GM23338 (cell line): ENCODE measurements around the gene CHCHD3. TPM values are rescaled to one million over a fixed set of nuclear protein-coding genes. Genes with fewer than 3 reads are reported as not detected.

Experiments
- ATAC-seq: fragments of 200-7000 bp; cut with Tn5 transposase; 3 replicates; pipeline ENCODE4 v1.9.1; 2020
- DNase-seq: peaks from one replicate; pipeline ENCODE4 v3.0.0-alpha.2; 2015; ENCODE audit warnings: low spot score
- H2AFZ ChIP-seq: fragments of 200-600 bp; sonication (generic); 2 replicates; pipeline ENCODE4 v1.8.0; 2016; ENCODE audit warnings: antibody characterized with exemption, mild to moderate bottlenecking, moderate library complexity
- H3F3A ChIP-seq: fragments of 200-600 bp; sonication (generic); replicated peaks from 2 replicates; pipeline ENCODE4 v1.8.0; 2017; ENCODE audit warnings: antibody characterized with exemption, mixed run types, low read depth
- H3K27ac ChIP-seq: fragments of 200-600 bp; sonication (generic); 2 replicates; pipeline ENCODE4 v1.6.1; 2016; ENCODE audit warnings: low read depth
- H3K27me3 ChIP-seq: fragments of 200-600 bp; sonication (generic); 2 replicates; pipeline ENCODE4 v1.8.0; 2016; ENCODE audit warnings: mild to moderate bottlenecking, mixed run types, moderate library complexity; ENCODE audit not compliant: insufficient read depth
- H3K36me3 ChIP-seq: fragments of 200-600 bp; sonication (generic); 2 replicates; pipeline ENCODE4 v1.8.0; 2016; ENCODE audit warnings: mild to moderate bottlenecking; ENCODE audit not compliant: insufficient read depth
- H3K4me1 ChIP-seq: fragments of 200-600 bp; sonication (generic); 2 replicates; pipeline ENCODE4 v1.8.0; 2016; ENCODE audit warnings: mild to moderate bottlenecking, moderate library complexity; ENCODE audit not compliant: insufficient read depth
- H3K4me2 ChIP-seq: fragments of 200-600 bp; sonication (generic); 2 replicates; pipeline ENCODE4 v1.7.1; 2017; ENCODE audit warnings: mixed run types
- H3K4me3 ChIP-seq: fragments of 200-600 bp; sonication (generic); 2 replicates; pipeline ENCODE4 v1.6.1; 2016; ENCODE audit warnings: mixed run types
- H3K79me2 ChIP-seq: fragments of 200-600 bp; sonication (generic); replicated peaks from 2 replicates; pipeline ENCODE4 v1.8.0; 2017; ENCODE audit warnings: mild to moderate bottlenecking; ENCODE audit not compliant: insufficient read depth
- H3K9me2 ChIP-seq: fragments of 200-600 bp; sonication (generic); 2 replicates; pipeline ENCODE4 v1.8.0; 2017; ENCODE audit not compliant: insufficient read depth
- H4K20me1 ChIP-seq: fragments of 200-600 bp; sonication (generic); replicated peaks from 2 replicates; pipeline ENCODE4 v1.8.0; 2017; ENCODE audit warnings: mild to moderate bottlenecking; ENCODE audit not compliant: insufficient read depth
- H3K27ac Mint-ChIP-seq: 2 replicates; pipeline ENCODE4 v1.8.0; 2020; ENCODE audit warnings: inconsistent platforms, mild to moderate bottlenecking, moderate library complexity, mixed read lengths
- H3K27me3 Mint-ChIP-seq: 3 replicates; pipeline ENCODE4 v1.8.0; 2022; ENCODE audit warnings: low read depth, mild to moderate bottlenecking, moderate library complexity, mixed read lengths, inconsistent platforms; ENCODE audit not compliant: insufficient read depth, poor library complexity
- H3K36me3 Mint-ChIP-seq: 3 replicates; pipeline ENCODE4 v1.8.0; 2021; ENCODE audit warnings: low read depth, mild to moderate bottlenecking, inconsistent platforms, moderate library complexity, mixed read lengths
- H3K4me1 Mint-ChIP-seq: 3 replicates; pipeline ENCODE4 v1.8.0; 2020; ENCODE audit warnings: mild to moderate bottlenecking, inconsistent platforms, mixed read lengths
- H3K4me3 Mint-ChIP-seq: 3 replicates; pipeline ENCODE4 v1.8.0; 2021; ENCODE audit warnings: moderate library complexity, mild to moderate bottlenecking, inconsistent platforms, mixed read lengths
- H3K9me3 Mint-ChIP-seq: 3 replicates; pipeline ENCODE4 v1.8.0; 2020; ENCODE audit warnings: moderate library complexity, mild to moderate bottlenecking, inconsistent platforms, mixed read lengths
- EZH2 ChIP-seq: fragments of 200-600 bp; sonication (generic); IDR thresholded peaks from one replicate; pipeline ENCODE4 v1.8.0; 2017; ENCODE audit warnings: antibody characterized with exemption, mild to moderate bottlenecking, low read depth; ENCODE audit not compliant: unreplicated experiment
- JUNB ChIP-seq: IDR thresholded peaks from one replicate; pipeline ENCODE4 v1.6.1; 2016; ENCODE audit warnings: antibody characterized with exemption; ENCODE audit not compliant: unreplicated experiment
- NANOG ChIP-seq: IDR thresholded peaks from 2 replicates; pipeline ENCODE4 v1.6.1; 2016; ENCODE audit warnings: antibody characterized with exemption, borderline replicate concordance
- polyA plus RNA-seq: library from polyadenylated mRNA; unstranded; fragments of >200 nt; fragmentation: Nextera tagmentation; extraction: Ambion mirVana; gene quantifications from 2 replicates; pipeline ENCODE4 v1.2.1, GENCODE V29; 2016
- total RNA-seq: library from RNA; depleted of rRNA; stranded (reverse); fragments of >200 nt; shearing (Covaris generic); gene quantifications from 2 replicates; pipeline ENCODE4 v1.2.3, GENCODE V29; 2014
- TF ChIP-seq, protein P1 (sequence below): IDR thresholded peaks from one replicate; pipeline ENCODE4 v1.6.1; 2018; ENCODE audit warnings: antibody characterized with exemption; ENCODE audit not compliant: unreplicated experiment
- TF ChIP-seq, protein P2 (sequence below): fragments of 250-450 bp; sonication (Bioruptor Pico); IDR thresholded peaks from 2 replicates; pipeline ENCODE4 v1.5.0; 2020; ENCODE audit warnings: mild to moderate bottlenecking, moderate library complexity
- TF ChIP-seq, protein P3 (sequence below), 2 experiments: fragments of 200-600 bp in 1 of 2; sonication (generic) in 1 of 2; conservative IDR thresholded peaks; 2 replicates each; pipeline versions ENCODE4 v1.5.1 to v1.6.1; 2016 to 2017; ENCODE audit warnings: antibody characterized with exemption in 2 of 2, low read depth in 2 of 2, mild to moderate bottlenecking in 2 of 2, moderate library complexity in 1 of 2

Gene CHCHD3
- total and polyA plus RNA-seq, 2 experiments from 2014 or later: 107 to 131 TPM

DNA sequence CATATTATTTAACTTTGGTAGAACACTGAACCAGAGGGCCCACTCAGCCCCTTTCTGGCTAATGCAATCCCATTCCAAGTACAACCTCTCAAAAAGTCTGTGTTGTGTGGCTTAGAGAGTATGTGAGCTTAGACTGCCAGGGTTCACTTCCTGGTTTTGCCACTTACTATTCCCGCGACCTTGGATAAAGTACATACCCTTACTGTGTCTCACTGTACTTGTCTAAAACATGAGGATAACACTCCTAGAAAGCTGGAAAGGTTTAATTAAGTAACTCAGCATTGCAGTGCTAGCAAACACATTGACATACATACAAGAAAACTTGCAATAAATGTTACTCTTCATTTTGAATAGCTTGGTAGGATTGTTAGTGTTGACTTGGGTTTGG is 215.8 kb downstream of the CHCHD3 start:
- Histone ChIP-seq H3K4me3 (no peak overlapping the region), H3K79me2 (peaks cover 30% of the 10 kb centered on the region), H2AFZ (no peak overlapping the region), H4K20me1 (peaks cover 6% of the 10 kb centered on the region; the same call in 1 of the 2 replicates), H3K9me2 (no peaks in the 10 kb centered on the region; the same call in 1 of the 2 replicates), H3K4me1 (peaks cover 9% of the 10 kb centered on the region; the same call in 1 of the 2 replicates), H3K27me3 (no peaks in the 10 kb centered on the region), H3F3A (no peaks in the 10 kb centered on the region), H3K4me2 (no peak overlapping the region), H3K27ac (no peak overlapping the region), H3K36me3 (0 out of 2 replicates have a peak, but pooled peaks cover 3% of the 10 kb centered on the region)
- TF ChIP-seq NANOG (no peak), JUNB (no peak), EZH2 (no peak)
- TF ChIP-seq, protein P1, sequence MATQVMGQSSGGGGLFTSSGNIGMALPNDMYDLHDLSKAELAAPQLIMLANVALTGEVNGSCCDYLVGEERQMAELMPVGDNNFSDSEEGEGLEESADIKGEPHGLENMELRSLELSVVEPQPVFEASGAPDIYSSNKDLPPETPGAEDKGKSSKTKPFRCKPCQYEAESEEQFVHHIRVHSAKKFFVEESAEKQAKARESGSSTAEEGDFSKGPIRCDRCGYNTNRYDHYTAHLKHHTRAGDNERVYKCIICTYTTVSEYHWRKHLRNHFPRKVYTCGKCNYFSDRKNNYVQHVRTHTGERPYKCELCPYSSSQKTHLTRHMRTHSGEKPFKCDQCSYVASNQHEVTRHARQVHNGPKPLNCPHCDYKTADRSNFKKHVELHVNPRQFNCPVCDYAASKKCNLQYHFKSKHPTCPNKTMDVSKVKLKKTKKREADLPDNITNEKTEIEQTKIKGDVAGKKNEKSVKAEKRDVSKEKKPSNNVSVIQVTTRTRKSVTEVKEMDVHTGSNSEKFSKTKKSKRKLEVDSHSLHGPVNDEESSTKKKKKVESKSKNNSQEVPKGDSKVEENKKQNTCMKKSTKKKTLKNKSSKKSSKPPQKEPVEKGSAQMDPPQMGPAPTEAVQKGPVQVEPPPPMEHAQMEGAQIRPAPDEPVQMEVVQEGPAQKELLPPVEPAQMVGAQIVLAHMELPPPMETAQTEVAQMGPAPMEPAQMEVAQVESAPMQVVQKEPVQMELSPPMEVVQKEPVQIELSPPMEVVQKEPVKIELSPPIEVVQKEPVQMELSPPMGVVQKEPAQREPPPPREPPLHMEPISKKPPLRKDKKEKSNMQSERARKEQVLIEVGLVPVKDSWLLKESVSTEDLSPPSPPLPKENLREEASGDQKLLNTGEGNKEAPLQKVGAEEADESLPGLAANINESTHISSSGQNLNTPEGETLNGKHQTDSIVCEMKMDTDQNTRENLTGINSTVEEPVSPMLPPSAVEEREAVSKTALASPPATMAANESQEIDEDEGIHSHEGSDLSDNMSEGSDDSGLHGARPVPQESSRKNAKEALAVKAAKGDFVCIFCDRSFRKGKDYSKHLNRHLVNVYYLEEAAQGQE: no peak
- TF ChIP-seq, protein P2, sequence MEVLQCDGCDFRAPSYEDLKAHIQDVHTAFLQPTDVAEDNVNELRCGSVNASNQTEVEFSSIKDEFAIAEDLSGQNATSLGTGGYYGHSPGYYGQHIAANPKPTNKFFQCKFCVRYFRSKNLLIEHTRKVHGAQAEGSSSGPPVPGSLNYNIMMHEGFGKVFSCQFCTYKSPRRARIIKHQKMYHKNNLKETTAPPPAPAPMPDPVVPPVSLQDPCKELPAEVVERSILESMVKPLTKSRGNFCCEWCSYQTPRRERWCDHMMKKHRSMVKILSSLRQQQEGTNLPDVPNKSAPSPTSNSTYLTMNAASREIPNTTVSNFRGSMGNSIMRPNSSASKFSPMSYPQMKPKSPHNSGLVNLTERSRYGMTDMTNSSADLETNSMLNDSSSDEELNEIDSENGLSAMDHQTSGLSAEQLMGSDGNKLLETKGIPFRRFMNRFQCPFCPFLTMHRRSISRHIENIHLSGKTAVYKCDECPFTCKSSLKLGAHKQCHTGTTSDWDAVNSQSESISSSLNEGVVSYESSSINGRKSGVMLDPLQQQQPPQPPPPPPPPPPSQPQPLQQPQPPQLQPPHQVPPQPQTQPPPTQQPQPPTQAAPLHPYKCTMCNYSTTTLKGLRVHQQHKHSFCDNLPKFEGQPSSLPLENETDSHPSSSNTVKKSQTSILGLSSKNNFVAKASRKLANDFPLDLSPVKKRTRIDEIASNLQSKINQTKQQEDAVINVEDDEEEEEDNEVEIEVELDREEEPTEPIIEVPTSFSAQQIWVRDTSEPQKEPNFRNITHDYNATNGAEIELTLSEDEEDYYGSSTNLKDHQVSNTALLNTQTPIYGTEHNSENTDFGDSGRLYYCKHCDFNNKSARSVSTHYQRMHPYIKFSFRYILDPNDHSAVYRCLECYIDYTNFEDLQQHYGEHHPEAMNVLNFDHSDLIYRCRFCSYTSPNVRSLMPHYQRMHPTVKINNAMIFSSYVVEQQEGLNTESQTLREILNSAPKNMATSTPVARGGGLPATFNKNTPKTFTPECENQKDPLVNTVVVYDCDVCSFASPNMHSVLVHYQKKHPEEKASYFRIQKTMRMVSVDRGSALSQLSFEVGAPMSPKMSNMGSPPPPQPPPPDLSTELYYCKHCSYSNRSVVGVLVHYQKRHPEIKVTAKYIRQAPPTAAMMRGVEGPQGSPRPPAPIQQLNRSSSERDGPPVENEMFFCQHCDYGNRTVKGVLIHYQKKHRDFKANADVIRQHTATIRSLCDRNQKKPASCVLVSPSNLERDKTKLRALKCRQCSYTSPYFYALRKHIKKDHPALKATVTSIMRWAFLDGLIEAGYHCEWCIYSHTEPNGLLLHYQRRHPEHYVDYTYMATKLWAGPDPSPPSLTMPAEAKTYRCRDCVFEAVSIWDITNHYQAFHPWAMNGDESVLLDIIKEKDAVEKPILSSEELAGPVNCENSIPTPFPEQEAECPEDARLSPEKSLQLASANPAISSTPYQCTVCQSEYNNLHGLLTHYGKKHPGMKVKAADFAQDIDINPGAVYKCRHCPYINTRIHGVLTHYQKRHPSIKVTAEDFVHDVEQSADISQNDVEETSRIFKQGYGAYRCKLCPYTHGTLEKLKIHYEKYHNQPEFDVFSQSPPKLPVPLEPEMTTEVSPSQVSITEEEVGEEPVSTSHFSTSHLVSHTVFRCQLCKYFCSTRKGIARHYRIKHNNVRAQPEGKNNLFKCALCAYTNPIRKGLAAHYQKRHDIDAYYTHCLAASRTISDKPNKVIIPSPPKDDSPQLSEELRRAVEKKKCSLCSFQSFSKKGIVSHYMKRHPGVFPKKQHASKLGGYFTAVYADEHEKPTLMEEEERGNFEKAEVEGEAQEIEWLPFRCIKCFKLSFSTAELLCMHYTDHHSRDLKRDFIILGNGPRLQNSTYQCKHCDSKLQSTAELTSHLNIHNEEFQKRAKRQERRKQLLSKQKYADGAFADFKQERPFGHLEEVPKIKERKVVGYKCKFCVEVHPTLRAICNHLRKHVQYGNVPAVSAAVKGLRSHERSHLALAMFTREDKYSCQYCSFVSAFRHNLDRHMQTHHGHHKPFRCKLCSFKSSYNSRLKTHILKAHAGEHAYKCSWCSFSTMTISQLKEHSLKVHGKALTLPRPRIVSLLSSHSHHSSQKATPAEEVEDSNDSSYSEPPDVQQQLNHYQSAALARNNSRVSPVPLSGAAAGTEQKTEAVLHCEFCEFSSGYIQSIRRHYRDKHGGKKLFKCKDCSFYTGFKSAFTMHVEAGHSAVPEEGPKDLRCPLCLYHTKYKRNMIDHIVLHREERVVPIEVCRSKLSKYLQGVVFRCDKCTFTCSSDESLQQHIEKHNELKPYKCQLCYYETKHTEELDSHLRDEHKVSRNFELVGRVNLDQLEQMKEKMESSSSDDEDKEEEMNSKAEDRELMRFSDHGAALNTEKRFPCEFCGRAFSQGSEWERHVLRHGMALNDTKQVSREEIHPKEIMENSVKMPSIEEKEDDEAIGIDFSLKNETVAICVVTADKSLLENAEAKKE (CRISPR knock-in tag): no peak
- TF ChIP-seq, protein P3, sequence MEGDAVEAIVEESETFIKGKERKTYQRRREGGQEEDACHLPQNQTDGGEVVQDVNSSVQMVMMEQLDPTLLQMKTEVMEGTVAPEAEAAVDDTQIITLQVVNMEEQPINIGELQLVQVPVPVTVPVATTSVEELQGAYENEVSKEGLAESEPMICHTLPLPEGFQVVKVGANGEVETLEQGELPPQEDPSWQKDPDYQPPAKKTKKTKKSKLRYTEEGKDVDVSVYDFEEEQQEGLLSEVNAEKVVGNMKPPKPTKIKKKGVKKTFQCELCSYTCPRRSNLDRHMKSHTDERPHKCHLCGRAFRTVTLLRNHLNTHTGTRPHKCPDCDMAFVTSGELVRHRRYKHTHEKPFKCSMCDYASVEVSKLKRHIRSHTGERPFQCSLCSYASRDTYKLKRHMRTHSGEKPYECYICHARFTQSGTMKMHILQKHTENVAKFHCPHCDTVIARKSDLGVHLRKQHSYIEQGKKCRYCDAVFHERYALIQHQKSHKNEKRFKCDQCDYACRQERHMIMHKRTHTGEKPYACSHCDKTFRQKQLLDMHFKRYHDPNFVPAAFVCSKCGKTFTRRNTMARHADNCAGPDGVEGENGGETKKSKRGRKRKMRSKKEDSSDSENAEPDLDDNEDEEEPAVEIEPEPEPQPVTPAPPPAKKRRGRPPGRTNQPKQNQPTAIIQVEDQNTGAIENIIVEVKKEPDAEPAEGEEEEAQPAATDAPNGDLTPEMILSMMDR (conservative IDR thresholded peaks at IDR 0.05; ENCODE audit: low read depth in 2 of 2): no peak
- Mint-ChIP-seq H3K27ac (no peak overlapping the region), H3K27me3 (no peaks in the 10 kb centered on the region), H3K4me1 (peaks cover 13% of the 10 kb centered on the region), H3K9me3 (no peaks in the 10 kb centered on the region), H3K36me3 (peaks cover 14% of the 10 kb centered on the region; the same call in 2 of the 3 replicates), H3K4me3 (no peak overlapping the region)
- DNase-seq (no peak), ATAC-seq (no peak)
